Islet of Langerhans (tissue), 1 donor: Measurements from ENCODE around the gene TRPV2.

Experiments
- FAIRE-seq: peaks from one replicate; lab custom pipeline; 2011; peaks lifted over from hg19 to GRCh38; lab: Jason Lieb, UNC

TRPV2 gene

DNA sequence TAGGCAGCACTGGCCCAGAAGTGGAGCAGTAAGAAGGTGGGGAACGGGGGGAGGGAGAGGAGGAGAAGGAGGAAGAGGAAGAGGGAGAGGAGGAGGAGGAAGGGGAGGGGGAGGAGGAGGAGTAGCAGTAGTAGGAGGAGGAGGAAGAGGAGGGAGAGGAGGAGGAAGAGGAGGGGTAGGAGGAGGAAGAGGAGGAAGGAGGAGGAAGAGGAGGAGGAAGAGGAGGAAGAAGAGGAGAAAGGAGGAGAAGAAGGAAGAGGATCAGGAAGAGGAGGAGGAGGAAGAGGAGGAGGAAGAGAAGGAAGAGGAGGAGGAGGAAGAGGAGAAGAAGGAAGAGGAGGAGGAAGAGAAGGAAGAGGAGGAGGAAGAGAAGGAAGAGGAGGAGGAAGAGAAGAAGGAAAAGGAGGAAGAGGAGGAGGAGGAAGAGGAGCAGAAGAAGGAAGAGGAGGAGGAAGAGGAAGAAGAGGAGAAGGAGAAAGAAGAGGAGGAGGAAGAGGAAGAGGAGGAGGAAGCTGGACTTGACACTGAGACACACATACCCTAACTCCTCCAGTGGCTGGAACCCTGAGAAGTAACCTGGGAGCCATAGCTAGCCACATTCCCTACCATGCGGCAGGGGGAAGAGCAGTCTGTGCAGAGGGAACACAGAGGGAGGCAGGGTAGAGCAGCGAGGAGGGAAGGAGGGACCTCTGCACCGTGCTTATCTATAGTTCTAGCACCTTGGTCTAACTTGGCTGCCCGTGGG, 40.8 kb downstream of the TRPV2 start:
- FAIRE-seq, result no peak

GRCh38 chr17:16456742-16457316, 41.5 kb downstream of the TRPV2 start:
- FAIRE-seq, result no peak

DNA sequence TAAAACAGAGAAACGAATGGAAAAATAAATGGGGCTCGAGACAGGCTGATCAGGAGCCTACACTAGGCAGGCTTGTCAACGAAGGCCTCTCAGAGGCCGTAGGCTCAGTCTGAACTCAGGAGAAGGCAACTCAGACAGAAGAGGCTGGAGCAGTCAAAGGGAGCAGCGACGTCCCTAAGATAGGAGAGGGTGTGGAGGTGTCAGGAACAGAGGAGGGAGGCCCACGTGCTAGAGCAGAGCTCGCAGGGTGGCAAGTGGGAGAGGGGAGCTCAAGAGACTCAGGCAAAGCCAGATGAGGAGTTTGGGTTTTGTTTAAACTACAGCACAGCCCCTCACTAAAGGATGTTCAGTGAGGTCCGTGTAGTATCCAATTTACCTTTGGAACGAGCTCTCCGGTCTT, 43.9 kb downstream of the TRPV2 start:
- FAIRE-seq, result no peak

- FAIRE-seq, result no peak
Measured at GRCh38 chr17:16459855-16460550, 44.6 kb downstream of the TRPV2 start.

- FAIRE-seq, result no peak
Measured at GRCh38 chr17:16460796-16461605, 45.6 kb downstream of the TRPV2 start.

GRCh38 chr17:16461606-16461866, 46.2 kb downstream of the TRPV2 start:
- no peak for FAIRE-seq

GRCh38 chr17:16462070-16462864, 46.9 kb downstream of the TRPV2 start:
- no peak for FAIRE-seq

GRCh38 chr17:16463358-16464302, 48.3 kb downstream of the TRPV2 start:
- peak; percentile 62 for FAIRE-seq

- FAIRE-seq, result no peak
Measured at GRCh38 chr17:16464303-16465051, 49.1 kb downstream of the TRPV2 start.

DNA sequence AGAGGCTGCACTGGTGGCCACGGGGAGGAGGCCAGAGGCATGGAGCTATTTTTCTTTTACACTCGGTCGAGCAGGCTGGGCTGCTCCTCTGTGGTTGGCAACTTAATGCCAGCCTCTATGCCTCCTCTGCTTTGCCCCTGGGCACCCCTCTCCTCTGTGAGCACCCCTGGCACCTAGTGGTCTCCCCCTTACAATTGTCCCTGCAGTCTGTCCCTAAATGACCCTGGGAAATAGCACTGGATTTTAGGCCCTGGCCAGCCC, 49.6 kb downstream of the TRPV2 start:
- no peak for FAIRE-seq

DNA sequence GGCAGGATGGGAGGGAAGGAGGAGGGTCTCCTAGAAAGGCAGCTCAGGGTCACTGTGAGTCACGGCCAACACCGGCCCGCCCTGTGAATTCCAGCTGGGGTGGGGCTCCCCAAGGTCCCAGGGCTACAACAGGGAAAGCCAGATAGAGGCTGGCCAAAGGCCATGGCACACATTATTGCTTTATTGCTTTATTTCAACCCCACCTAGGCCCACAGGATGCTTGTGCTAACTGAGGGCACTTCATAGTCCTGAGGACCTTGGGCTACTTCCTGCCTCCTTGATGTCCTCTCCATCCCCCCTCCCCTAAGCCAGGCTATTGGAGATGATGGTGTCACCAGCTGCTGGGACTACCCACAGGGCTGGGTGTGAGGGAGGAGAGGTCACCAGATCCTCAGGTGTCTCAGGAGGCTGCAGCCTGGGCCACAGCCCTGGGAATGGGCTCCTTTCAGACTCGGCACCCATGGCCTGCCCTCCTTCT, 50.5 kb downstream of the TRPV2 start:
- FAIRE-seq, result no peak

GRCh38 chr17:16466407-16466806, 51.0 kb downstream of the TRPV2 start:
- no peak for FAIRE-seq

DNA sequence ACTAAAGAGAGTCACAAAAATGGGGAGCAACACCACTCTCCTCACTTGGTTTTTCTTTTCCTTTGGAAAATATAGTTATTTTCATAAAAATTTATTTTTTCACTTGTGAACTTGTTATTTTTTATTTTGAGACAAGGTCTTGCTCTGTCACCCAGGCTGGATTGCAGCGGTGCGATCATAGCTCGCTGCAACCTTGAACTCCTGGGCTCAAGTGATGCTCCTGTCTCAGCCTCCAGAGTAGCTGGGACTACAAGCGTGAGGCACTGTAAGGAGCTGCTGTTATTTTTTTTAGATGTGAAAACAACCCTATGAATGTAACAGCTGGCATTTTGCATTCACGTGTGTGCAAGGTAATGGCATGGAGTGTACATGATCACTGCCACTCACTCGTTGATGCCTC, 51.7 kb downstream of the TRPV2 start:
- FAIRE-seq, result no peak

DNA sequence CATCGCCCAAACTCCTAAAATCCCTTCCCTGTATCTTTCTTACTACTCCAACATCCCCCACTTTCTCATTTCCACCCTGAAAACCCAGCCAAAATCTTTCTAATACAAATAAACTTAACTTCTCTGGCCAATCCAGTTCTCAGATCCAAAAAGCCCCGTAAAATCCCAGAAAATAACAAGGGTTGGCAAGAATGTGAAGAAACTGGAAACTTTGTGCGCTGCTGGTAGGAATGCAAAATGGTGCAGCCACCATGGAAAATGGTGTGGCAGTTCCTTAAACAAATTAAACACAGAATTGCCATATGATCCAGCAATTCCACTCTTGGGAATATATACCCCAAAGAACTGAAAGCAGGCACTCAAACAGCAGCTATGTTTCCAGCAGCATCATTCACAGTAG, 52.5 kb downstream of the TRPV2 start:
- no peak for FAIRE-seq

- no peak for FAIRE-seq
Measured at GRCh38 chr17:16468428-16468992, 53.1 kb downstream of the TRPV2 start.

- no peak for FAIRE-seq
Measured at GRCh38 chr17:16470265-16470664, 54.9 kb downstream of the TRPV2 start.

GRCh38 chr17:16471295-16471694, 55.9 kb downstream of the TRPV2 start:
- FAIRE-seq, result no peak

DNA sequence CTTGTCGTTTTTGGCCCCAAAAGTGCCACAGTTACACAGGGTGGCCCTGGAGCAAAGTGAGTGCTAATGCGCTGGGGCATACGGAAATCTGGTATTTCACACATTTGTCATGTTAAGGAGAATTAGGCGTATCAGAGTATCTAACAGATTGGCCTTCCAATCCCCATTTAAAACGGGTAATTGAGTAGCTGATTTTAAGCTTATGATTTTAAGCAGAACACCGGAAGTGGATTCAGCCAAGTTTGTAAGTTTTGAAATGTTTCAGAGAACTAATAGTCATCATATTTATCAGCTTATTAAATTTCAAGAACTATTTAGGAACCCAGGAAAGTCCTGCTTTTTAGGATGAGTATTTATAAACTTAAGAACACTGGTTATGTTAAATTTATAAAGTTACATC, 57.2 kb downstream of the TRPV2 start:
- FAIRE-seq, result no peak

GRCh38 chr17:16473044-16474011, 58.0 kb downstream of the TRPV2 start:
- no peak for FAIRE-seq
